HG03045 (cell line): ENCODE results near the gene LINC00237.

Experiments used
- ATAC-seq: cut with Tn5 transposase; IDR thresholded peaks from one replicate; pipeline ENCODE4 v1.9.1; 2021; ENCODE audit warnings: mild to moderate bottlenecking, moderate library complexity; ENCODE audit not compliant: unreplicated experiment

The LINC00237 gene

GRCh38 chr20:21125849-21126580 is 19.9 kb upstream of the LINC00237 start, which contains the start of gene KIZ:
Gene KIZ, plus strand, starts transcription at chr20:21126082. Its CDS starts 34 bp downstream, at chr20:21126116.
- peak; percentile 98 for ATAC-seq

- peak; percentile 20 for ATAC-seq
Measured at GRCh38 chr20:21125072-21125848, 19.1 kb upstream of the LINC00237 start.

- no peak for ATAC-seq
Measured at GRCh38 chr20:21124190-21124589, 18.0 kb upstream of the LINC00237 start.

GRCh38 chr20:21118782-21119181 is 12.6 kb upstream of the LINC00237 start:
- no peak for ATAC-seq

- no peak for ATAC-seq
Measured at GRCh38 chr20:21118138-21118537, 12.0 kb upstream of the LINC00237 start.

GRCh38 chr20:21117521-21117920 is 11.4 kb upstream of the LINC00237 start:
- ATAC-seq: no peak

GRCh38 chr20:21114584-21114983 is 8.4 kb upstream of the LINC00237 start:
- ATAC-seq: no peak

- ATAC-seq: no peak
Measured at GRCh38 chr20:21113697-21114096, 7.5 kb upstream of the LINC00237 start.

- no peak for ATAC-seq
Measured at GRCh38 chr20:21111416-21111815, 5.3 kb upstream of the LINC00237 start.

- ATAC-seq: no peak
Measured at GRCh38 chr20:21110811-21111210, 4.7 kb upstream of the LINC00237 start.

GRCh38 chr20:21109144-21109543 is 3.0 kb upstream of the LINC00237 start:
- ATAC-seq: no peak

- ATAC-seq: no peak
Measured at GRCh38 chr20:21105429-21106170, 558 bp downstream of the LINC00237 start.

GRCh38 chr20:21104921-21105320 is 1.2 kb downstream of the LINC00237 start:
- ATAC-seq: no peak

- no peak for ATAC-seq
Measured at GRCh38 chr20:21104466-21104761, 1.7 kb downstream of the LINC00237 start.

GRCh38 chr20:21103582-21104465 is 2.3 kb downstream of the LINC00237 start:
- no peak for ATAC-seq

GRCh38 chr20:21102603-21103311 is 3.4 kb downstream of the LINC00237 start:
- no peak for ATAC-seq

- no peak for ATAC-seq
Measured at GRCh38 chr20:21101932-21102575, 4.1 kb downstream of the LINC00237 start.

- ATAC-seq: no peak
Measured at GRCh38 chr20:21101453-21101931, 4.7 kb downstream of the LINC00237 start.
